ENCODE results near the gene SPEM3.
A peak's percentile ranks its signal among the peaks of the same experiment; 100 is the strongest.

SPEM3 gene

GRCh38 chr17:7403977-7404736 is 24.5 kb upstream of the SPEM3 start, which contains the start of gene TMEM256:
Gene TMEM256 (minus strand): TSS chr17:7404097. CDS start chr17:7404084, 13 bp downstream.
- peak; percentile 86 to 88 for DNase-seq (ENCODE audit: low read depth in 2 of 2)

DNA sequence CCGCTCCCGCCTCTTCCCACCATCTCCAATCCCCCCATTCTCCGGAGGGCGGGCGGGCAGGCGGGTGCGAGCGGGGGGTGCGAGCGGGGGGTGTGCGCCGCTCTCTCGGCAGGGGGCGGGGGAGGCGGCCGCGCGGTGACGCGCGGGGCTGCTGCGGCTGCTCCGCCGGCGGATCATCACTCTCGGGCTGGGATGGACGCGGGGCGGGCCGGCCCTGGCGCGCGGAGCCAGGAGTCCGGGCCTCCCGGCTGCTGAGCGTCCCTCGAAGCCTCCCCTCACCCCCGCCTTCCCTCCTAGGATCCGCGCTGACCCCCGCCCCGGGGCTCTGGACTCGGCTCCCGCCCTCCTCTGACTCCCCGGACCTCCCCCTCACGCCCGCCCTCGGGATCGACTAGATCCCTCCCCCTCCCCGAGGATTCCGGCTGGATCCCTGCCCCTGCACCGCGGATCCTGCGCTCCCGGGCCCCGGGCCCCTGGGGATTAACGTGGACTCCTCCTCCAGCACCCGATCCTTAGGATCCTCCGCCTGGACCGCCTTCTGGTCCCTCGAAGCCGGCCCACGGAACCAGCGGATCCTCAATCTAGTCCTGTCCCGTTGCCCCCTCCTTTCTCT is 23.8 kb upstream of the SPEM3 start:
- DNase-seq (ENCODE audit: low read depth in 2 of 2): peak in 1 of 2 donors; percentile 42

GRCh38 chr17:7405350-7406234 is 23.1 kb upstream of the SPEM3 start:
- no peak for DNase-seq (ENCODE audit: low read depth in 2 of 2)

DNA sequence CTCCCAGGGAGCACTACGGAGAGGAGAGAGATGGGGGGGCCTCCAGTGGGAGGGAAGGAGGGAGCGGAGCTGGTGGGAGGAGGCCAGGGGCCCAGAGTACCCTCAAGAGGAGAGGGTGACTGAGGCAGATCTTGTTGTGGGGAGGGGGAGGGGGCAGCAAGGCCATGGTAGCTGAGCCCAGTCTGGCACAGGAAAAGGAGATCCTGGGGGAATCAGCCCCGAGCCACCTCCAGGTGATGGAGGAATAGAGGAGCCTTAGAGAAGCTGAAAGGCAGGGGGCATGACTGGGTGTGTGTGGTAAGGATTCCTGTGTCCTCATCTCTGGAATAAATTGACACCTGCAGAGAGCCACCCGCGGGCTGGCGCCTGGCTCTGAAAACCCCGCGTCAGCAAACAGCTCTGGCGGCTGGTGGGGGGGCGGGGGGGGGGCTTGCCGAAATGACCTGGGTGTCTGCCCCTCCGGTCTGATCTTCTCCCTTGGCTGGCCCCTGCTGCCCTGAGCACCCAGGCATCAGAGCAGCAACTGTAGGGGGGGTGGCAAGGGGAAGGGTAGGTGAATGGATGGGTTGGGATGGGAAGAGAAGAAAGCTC is 22.3 kb upstream of the SPEM3 start:
- DNase-seq (ENCODE audit: low read depth in 2 of 2): no peak

DNA sequence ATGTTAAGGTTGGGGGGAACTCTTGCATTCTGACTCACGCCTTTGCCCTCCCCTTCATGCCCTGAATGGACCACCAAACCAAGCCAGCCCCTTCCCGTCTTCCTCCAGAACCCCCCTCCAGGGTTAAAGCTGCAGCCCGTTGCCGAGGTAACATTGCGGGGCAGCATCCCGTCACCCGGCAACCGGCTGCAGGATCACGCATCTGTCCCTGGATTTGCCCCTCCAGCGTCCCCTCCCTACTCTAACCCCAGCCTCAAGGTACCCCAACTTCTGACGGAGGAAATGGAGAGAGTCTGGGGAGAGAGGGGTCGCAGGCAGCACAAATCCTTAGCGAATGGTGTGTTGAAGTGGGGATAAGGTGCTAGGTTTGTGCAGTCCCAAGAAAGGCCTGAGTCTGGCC is 21.6 kb upstream of the SPEM3 start:
- DNase-seq (ENCODE audit: low read depth in 2 of 2): no peak

- DNase-seq (ENCODE audit: low read depth in 2 of 2): no peak
These were observed 21.0 kb upstream of the SPEM3 start, which contains the start of gene NLGN2 for GRCh38 chr17:7407485-7408251. Gene NLGN2 (plus strand): TSS chr17:7407845. CDS start chr17:7408256, 411 bp downstream.

DNA sequence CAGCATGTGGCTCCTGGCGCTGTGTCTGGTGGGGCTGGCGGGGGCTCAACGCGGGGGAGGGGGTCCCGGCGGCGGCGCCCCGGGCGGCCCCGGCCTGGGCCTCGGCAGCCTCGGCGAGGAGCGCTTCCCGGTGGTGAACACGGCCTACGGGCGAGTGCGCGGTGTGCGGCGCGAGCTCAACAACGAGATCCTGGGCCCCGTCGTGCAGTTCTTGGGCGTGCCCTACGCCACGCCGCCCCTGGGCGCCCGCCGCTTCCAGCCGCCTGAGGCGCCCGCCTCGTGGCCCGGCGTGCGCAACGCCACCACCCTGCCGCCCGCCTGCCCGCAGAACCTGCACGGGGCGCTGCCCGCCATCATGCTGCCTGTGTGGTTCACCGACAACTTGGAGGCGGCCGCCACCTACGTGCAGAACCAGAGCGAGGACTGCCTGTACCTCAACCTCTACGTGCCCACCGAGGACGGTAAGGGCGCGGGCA is 20.4 kb upstream of the SPEM3 start:
- DNase-seq (ENCODE audit: low read depth in 2 of 2): no peak

DNA sequence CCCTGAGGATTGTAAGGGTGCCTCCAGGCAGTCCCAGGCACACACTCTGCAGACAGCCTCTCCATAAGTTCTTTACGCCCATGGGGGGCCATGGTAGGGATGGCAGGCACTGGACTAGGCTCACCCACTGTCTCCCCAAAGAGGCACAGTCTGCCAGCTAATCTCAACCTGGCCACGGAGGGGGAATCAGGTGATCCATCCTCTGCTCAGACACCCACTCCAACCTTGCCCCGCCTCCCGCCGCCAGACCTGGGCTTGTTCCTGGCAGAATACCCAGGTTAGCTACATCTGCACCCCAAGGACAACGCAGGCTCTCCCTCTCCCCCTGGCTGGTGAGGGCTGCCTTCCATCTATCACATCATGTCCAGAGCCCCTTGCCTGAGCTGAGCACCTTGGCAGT is 19.8 kb upstream of the SPEM3 start:
- no peak for DNase-seq (ENCODE audit: low read depth in 2 of 2)

- no peak for DNase-seq (ENCODE audit: low read depth in 2 of 2)
These were observed 18.9 kb upstream of the SPEM3 start for GRCh38 chr17:7409716-7410115.

DNA sequence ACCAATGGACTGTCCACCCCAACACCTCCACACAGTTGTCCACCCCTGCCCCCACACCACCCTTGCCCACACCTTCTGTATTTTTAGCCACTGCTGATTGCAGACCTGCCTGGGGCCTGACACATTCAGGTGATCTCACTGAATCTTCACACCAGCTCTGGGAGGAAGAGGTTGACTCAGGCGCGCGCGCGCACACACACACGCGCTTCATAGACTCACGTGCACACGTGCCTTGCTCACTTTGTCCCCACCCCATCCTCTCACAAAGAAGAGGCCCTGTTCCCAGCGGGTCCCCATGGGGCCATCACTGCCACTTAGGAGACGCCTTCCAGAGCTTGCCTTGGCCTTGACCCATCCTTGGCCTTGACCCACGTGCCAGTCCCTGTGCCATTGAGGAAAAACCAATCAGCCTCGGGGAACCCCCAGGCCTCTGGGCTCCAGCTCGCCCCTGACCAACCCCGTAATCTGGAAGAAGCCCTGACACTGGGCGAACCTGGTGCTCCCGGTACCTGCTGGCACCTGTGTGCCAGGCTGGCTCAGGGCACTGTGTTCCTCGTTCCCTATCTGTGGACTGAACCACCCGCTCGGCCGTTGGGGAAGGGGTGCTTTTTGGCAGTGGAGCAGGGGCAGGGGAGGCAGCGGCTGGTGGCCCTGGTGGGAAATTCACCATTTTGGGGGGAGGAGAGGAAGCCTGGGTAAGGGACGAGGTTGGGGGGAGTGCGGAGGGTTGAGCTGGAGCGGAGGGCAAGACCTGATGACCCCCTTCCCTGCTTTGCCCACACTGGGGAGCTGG is 17.8 kb upstream of the SPEM3 start:
- DNase-seq (ENCODE audit: low read depth in 2 of 2): no peak

DNA sequence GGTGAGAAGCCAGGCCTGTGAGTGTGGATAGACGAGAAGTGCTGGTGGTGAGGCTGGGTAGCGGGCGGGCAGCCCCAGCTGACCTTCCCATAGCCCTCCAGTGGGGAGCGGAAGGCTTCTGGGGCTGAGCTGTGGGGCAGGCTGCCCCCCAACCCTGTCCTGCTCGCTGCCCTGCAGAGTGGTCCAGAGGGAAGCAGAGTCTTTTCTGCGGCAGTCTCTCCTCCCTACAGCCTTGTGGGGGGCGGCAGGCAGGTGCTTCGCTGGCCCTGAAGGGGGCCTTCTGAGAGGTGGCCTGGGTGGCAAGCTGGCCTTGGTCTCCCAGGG is 17.3 kb upstream of the SPEM3 start:
- no peak for DNase-seq (ENCODE audit: low read depth in 2 of 2)

GRCh38 chr17:7413346-7413985 is 15.2 kb upstream of the SPEM3 start:
- DNase-seq (ENCODE audit: low read depth in 2 of 2): no peak

- no peak for DNase-seq (ENCODE audit: low read depth in 2 of 2)
These were observed 13.8 kb upstream of the SPEM3 start for GRCh38 chr17:7414837-7415236.

GRCh38 chr17:7415784-7416183 is 12.9 kb upstream of the SPEM3 start:
- DNase-seq (ENCODE audit: low read depth in 2 of 2): no peak

- DNase-seq (ENCODE audit: low read depth in 2 of 2): no peak
These were observed 12.3 kb upstream of the SPEM3 start for GRCh38 chr17:7416323-7416722.

DNA sequence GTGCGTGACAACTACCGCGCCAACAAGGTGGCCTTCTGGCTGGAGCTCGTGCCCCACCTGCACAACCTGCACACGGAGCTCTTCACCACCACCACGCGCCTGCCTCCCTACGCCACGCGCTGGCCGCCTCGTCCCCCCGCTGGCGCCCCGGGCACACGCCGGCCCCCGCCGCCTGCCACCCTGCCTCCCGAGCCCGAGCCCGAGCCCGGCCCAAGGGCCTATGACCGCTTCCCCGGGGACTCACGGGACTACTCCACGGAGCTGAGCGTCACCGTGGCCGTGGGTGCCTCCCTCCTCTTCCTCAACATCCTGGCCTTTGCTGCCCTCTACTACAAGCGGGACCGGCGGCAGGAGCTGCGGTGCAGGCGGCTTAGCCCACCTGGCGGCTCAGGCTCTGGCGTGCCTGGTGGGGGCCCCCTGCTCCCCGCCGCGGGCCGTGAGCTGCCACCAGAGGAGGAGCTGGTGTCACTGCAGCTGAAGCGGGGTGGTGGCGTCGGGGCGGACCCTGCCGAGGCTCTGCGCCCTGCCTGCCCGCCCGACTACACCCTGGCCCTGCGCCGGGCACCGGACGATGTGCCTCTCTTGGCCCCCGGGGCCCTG is 11.5 kb upstream of the SPEM3 start:
- DNase-seq (ENCODE audit: low read depth in 2 of 2): no peak

- DNase-seq (ENCODE audit: low read depth in 2 of 2): no peak
These were observed 10.0 kb upstream of the SPEM3 start for GRCh38 chr17:7418472-7419152.

GRCh38 chr17:7419819-7420610 is 8.6 kb upstream of the SPEM3 start, which contains the start of gene SPEM1:
Gene SPEM1 (plus strand): TSS chr17:7420324. CDS start chr17:7420385, 61 bp downstream.
- DNase-seq (ENCODE audit: low read depth in 2 of 2): no peak

All from stimulated activated CD4-positive, alpha-beta T cell treated with anti-CD3 and anti-CD28 coated beads, Interleukin-1b, Interleukin-23, amount 100 ng/mL, for 1 hour (primary cell).